ENCODE measurements around the gene ABHD17A.
A peak's percentile ranks its signal among the peaks of the same experiment; 100 is the strongest.
"Not testable (repeated sequence)": the region's sequence is repeated elsewhere in the genome, so short reads cannot be mapped to it uniquely, and the experiment has no call there.

ABHD17A gene

DNA sequence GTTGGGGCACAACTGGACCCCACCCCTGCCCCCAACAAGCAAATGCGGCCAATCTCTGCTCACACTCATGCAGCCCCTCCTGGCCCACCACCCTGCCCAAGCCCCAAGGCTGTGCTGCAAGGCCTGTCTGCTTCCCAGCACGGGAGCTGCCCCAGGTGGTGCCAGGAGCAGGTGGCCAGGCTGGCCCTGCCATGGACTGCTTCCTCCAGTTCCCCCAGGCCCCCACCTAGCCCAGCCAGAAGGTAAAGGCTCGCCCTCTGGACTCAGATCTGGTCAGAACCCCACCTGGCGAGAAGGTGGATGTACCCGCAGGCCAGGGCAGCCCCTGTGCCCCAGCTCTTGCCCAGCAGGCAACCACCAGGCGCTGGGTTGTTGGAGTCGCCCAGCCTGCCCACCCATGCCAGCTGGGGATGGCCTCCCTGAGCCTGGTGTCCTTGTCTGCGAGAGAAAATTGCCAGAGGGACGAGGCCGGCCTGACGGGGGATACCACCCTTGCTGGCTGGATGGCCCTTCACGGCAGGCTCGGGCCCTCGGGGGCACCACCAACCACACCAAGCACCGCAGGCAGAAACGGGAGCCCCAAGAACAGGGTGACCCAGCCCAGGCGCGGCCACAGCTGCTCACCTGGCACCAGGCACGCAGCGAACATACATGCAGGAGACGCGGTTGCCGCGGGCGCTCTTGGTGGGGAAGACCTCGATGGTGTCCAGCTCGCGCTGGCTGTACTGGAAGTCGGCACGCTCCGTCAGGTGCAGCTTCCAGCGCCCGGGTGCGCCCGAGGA lies 4.5 kb downstream of the ABHD17A start:
- DNase-seq = no peak

DNA sequence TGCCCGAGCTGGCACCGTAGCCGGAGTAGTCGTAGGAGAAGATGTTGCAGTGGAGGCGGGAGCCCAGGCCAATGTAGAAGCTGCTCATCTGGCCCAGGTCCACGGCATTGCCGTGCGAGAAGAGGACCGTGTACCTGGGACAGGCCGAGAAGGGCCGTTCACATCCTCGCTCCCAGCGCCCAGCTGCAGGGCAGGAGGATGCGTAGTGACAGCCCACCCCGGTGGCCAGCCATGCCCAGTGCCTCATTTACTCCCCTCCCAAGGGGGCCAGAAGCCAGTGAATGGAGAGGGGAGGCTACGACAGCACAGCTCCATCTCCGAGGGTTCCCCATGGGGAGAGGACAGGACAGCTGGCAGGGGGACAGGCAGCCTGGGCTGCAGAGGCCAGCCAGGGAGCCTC lies 5.3 kb downstream of the ABHD17A start:
- DNase-seq = not testable (repeated sequence)

DNA sequence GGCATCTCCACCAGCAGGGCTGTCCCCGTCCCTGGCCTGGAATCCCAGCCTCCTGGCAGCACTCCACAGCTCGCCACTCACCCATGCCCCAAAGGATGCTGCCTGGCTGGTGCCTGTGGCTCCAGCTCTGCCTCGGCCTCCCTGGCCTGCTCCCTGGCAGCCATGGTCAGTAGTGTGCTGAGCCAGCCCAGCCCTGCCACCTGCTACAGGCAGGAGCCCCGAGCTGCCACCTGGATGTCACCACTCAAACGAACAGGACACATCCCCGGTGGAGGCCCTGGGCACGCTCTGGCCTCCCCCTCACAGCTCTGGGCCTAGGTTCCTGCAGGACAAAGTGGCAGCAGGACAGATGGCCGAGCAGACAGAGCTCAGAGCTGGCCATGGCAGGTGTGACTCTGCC lies 6.7 kb downstream of the ABHD17A start:
- not testable (repeated sequence) for DNase-seq

DNA sequence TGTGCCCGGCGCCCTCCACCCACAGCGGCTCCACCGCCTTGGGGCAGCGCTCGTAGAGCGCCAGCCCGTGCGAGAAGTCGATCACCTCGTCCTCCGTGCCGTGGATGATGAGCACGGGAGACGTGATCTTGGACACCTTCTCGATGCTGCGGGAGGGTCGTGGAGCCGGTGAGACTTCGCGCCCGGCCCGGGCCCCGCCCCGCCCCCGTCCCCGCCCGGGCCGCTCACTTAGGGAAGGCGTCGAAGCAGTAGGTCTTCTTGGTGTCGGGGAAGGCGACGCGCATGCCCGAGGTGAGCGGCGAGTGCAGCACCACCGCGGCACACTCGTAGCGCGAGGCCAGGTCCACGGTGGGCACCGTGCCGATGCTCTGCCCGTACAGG lies 8.0 kb downstream of the ABHD17A start:
- not testable (repeated sequence) for DNase-seq

DNA sequence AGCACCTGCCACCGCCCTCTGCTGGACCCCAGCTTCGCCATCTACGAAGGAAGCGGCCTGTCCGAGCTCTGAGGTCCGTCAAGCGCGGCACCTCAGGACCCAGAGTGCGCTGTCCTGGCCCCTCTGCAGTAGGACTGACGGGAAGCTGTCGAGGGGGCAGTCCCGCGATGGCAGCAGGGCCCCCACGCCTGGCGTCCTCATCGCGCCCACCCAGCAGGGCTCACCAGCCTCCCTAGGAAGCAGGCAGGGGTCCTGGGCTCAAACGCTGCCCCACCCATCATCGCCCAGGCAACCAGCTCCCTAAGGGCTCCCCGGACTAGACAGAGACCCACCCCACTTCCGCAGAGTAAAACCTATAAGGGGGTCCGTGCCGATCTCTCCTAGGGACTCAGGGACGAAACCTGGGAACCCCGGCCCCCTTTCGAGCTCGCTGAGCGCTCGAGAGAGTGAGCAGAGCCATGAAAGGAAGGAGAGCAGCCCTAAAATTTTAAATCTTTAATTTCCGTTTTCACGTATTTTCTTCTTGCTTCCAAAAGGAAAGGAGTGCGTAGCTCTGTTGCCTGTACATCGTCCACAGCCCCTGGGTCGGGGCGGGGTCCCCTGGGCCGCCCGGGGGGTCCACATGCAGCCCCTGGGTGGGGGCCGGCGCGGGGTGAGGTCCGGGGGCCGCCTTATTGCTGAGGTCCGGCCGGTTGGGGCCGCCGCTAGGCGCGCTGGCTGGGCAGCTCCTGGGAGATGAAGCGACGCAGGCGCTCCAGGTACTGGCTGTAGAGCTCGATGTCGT lies 8.6 kb downstream of the ABHD17A start:
- DNase-seq = not testable (repeated sequence)

DNA sequence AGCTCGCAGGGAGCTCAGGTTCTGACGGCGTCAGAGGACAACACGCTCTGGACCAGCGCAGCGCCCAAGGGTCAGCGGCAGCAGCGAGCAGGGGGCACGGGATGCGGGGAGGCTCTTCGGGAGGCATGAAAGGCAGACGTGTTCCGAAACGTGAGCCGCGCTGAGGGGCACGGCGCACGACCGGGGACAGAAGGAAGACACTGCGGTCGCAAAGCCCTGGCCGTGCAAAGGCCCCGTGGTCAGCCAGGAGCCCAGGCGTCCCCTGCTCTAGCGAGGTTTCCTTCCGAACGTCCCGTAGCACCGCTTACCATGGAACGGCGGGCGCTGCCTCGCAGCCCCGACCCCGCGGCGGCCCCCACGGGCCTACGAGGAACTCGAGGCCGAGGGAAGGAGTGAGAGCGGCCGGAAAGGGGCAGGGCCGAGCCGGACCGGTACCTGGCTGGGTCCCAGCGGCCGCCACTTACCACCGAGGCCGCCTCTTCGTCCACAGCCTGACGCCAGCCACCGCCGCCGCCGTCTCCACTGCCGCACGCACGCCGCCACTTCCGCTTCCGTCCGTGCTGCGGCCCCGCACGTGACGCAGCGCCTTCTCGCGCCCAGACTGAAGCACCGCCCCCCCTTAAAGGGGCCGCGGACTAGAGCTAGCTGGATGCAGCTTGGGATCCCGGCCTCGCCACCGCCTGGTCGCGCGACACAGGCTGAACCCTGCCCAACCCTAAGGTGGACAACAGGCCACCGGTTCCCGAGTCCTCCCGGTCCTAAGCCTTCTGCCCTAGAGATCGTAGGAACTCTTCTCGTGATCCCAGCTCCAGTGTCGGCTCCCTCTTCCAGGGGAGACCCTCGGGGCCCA lies 9.4 kb downstream of the ABHD17A start:
- DNase-seq = peak; percentile 93

DNA sequence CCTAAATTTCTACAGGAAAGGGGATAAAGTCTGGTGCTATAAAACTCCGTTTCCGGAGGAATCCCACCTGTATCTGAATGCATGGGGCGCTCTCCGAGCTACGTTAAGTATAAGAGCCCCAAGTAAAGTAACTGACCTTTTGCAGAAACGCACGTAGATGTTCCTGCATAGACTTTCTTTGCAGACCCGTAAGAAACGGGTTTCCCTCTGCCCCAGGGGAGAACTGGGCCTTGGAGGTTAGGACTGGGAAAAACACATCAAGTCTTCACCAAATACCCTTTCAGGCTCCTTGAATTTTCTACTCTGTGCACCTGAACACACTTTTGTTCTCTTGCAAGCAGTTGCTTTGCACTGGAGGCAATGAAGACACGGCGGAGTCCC lies 10.0 kb downstream of the ABHD17A start:
- DNase-seq = peak; percentile 44

DNA sequence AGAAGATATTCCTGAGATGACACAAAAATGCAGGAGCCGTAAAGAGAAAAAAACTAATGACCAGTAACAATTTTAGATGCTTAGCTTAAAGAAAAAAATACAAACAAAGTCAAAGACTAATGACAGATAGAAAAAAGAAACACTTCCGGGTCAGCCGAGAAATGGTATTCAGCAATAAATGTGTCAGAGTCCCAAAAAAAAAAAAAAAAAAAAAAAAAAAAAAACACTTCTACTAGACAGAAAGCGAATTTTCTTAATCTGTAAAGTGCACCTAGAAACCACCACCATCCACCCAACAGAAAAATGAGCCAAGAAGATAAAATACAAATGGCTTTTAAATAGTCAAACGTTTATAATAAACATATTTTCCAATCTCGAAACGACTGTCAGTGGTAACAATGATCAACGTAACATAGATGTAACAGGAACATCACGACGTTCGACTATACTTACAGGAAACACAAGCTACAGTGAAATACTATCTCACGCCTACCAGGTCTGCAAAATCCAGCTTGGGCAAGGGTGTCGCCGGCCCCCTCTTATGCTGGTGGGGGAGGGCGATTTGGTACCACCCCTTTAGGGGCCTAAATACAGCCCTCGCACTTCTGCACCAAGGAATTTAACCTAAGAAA lies 10.6 kb downstream of the ABHD17A start:
- DNase-seq = peak; percentile 51

DNA sequence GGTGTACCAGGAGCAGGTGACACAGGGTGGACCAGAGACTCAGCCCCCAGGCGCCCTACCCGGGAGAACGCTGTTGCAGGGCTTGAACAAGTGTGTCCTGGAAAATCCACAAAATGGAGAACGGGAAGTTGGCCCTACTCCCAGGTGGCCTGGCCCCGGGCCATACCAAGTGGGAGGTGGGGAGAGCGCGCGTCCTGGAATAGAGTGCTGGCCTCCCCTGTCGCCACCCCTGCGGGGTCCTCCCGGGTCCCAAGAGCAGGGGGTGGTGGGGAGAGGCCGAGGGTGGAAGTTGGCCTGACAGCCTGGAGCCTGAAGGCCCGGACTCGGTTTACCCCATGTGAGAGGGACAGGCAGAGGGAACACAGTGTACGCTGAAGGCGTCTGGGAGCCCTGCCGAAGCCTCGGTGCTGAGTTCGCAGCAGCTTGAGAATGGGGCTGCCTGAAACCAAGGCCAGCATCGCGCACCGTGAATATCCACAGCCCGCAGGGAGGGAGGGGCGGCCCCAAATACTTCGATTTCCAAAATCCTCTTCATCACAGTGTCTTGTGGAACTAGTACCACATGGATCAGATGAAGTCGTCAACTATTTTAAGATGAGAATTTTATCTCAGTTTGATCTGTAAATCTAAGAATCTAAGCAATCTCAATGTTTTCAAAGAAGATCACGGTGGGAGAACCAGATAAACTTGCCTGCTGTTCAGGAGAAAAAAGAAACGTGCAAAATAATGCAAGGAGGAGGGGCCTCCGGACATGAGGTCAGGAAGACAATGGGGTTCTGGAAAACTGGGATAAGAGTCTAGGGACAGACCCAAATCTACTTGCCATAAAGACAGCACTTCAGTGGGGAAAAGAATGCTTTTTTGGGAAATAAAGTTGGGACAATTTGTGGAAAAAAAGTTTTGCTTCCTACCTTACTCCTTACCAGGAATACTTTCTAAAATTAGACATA lies 11.5 kb downstream of the ABHD17A start:
- peak; percentile 25 for DNase-seq

DNA sequence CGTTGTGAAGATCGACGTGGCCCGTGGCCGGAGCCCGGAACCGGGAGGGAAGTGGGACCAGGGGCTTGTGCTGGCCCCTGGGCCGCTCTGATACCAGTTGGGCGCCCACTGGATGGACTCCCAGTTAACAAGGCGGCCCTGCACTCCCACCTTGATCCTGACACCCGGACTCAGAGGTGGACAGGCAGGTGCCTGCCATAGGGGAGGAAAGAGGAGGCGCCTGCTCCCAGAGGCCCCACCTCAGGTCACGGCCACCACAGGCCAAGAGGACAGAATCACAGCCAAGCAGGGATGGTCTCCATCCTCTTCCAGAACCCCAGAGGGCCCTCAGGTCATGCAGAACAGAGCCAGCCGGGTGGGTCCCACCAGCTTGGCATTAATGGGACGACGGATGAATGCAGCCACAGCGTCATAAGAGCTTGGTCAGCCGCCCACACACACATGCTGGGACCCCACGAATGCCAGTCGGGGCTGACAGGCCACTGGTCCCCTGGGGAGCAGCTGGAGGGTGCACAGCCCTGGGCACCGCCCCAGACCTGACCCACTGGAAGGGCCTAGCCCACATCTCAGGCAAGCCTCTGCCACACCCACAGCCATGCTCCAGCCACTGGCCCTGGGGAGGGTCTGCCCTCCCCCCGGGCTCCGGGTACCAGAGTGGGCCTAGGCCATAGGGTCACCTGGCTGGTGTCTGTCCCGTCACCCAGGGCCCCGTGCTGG lies 12.3 kb downstream of the ABHD17A start:
- DNase-seq = no peak

DNA sequence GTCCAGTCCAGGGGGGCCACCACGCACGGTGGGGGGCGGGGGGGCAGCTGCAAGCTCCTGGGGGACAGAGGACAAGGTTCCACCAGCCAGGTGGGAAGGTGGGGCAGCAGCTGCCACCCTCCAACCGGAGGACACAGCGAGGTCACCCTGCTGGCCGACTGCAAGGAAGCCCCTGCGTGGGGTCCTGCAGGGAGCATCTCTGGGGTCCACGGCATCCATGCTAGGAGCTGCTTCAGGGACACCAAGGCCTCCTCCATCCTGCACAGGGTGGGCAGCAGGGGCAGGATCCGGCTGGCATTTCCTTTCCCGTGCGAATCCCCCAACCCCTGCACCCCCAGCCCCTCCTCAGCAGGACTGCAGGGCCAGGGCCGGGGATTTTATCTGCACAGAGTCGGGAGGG lies 13.7 kb downstream of the ABHD17A start:
- no peak for DNase-seq

DNA sequence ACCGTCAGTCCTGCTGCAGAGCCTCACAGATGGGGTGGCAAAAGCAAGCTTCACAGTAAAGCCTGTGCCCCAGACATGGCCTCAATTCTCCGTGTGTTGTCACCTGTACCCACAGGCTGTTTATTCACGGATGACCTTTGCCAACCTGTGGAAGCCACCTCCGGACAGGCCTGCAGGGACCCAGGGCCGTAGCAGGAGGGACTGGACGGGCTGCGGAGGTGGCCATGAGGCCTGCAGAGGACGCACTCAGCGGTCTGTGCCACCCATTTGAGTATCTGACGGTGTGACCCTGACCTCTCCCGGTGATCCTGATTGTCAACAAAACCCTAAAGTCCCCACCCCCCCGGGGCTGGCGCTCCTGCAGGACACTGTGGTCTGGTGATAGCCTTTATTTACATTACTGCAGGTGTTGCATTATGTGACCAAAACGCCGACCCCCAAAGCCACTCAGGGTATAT lies 14.1 kb downstream of the ABHD17A start:
- no peak for DNase-seq

DNA sequence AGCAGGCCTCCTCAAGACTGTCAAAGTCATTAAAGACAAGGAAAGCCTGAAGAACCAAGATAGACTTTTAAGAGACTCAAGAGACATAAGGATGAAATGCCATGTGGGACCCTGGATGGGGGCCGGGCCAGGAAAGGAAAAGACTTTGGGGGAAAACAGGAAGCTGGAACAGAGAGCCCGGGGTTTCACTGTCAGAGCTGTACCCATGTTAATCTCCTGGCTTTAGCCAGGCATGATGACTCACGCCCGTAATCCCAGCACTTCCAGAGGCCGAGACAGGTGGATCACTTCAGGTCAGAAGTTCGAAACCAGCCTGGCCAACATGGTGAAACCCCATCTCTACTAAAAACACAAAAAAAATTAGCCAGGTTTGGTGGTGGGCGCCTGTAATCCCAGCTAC lies 16.3 kb downstream of the ABHD17A start:
- DNase-seq = no peak

DNA sequence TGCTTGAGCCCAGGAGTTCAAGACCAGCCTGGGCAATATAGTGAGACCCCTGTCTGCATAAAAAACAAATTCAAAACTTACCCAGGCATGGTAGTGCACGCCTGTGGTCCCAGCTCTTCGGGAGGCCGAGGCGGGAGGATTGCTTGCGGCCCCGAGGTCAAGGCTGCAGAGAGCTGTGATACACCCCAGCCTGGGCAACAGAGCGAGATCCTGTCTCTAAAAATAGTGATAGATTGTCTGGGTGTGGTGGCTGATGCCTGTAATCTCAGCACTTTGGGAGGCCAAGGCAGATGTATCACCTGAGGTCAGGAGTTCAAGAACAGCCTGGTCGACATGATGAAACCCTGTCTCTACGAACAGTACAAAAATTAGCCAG lies 18.0 kb downstream of the ABHD17A start:
- no peak for DNase-seq

DNA sequence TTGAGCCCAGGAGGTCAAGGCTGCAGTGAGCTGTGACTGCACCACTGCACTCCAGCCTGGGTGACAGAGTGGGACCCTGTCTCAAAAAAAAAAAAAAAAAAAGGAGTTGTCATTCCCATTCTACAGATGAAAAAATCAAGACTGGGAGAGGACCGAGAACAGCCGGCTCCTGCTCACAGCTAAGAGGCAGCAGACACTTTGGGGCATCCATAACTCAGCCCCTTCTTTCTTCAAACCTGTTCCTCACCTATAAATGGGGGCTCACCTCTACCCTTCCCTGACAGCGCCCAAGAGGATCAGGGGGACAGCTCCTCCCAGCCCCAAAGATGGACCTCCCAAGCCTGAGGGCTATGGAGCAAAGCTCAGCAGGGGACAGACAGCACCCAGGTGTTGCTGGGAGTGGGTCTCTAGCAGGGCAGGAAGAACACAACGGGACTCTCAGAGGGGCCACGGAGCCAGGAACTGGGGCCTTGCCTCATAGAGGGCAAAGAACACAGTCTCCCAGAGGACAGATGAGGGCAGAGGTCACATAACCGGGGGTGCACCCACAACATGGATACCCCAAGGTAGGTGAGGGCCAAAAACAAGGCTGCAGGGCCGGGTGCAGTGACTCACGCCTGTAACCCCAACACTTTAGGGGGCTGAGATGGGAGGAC lies 18.5 kb downstream of the ABHD17A start:
- no peak for DNase-seq

DNA sequence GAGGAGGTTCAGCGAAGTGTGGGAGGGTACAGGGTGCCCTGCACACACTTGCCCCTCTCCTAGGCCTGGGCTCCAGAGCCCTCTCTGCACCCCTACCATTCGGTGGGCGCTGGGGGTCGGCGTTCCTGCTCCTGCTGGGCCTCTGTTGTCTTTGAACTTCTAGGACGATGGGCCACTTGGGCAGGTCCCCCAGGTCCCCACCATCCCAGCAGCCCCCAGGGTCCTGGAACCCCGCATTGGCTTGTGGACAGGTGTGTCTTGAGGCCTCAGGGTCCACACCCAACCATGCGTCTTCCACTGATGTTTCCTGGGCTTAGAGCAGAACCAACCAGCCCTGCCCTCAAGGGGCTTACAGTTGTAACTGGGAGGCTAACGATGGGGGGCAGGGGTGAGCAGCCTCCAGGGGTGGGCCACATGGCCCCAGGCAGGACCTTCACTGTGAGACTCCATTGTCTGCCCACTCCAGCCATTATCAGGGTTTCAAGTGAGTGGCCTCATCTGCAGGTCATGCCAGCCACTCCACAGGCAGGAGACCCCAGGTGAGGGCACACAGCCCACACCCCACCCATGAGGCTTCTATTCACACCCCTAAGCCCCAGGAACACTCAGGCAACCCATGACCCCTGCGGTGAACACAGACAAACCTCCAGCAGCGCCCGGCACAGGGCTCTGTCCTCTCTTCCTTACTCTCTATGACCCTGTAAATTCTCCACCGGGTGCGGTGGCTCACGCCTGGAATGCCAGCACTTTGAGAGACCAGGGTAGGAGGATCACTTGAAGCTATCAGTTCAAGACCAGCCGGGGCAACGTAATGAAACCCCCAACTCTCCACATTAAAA lies 19.9 kb downstream of the ABHD17A start:
- no peak for DNase-seq

DNA sequence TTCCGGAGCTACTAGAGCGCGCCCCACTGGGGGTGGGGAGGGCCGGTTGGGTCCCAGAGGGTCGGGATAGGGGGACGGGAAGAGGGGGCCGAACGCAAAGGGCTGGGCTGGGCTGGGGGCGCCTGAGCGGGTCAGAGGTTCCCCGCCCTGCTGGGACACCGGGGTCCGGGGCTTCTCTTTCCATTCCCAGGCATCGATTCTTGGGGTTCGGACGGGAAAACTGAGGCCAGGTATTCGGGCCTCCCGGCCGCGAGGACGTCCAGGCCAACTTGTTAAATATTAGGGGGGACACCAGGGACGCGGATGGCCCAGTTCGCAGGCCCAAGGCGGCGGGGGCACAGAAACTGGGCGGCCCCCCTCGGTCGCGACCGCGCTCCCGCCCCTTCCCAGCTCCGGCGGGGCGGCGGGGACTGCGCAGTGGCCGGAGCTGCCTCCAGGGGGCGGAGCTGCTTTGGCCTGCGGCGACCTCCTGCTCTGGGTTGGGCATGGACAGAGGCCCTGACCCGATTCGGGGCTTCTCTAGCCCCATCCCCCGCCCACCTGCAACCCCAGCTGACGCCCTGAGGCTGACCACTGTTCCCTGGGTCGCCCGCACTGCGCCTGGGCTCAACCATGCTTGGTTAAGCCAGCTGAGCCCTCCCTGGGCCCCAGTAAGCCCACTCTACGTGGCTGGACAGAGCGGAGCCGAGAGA lies 20.7 kb downstream of the ABHD17A start:
- DNase-seq = peak; percentile 72

DNA sequence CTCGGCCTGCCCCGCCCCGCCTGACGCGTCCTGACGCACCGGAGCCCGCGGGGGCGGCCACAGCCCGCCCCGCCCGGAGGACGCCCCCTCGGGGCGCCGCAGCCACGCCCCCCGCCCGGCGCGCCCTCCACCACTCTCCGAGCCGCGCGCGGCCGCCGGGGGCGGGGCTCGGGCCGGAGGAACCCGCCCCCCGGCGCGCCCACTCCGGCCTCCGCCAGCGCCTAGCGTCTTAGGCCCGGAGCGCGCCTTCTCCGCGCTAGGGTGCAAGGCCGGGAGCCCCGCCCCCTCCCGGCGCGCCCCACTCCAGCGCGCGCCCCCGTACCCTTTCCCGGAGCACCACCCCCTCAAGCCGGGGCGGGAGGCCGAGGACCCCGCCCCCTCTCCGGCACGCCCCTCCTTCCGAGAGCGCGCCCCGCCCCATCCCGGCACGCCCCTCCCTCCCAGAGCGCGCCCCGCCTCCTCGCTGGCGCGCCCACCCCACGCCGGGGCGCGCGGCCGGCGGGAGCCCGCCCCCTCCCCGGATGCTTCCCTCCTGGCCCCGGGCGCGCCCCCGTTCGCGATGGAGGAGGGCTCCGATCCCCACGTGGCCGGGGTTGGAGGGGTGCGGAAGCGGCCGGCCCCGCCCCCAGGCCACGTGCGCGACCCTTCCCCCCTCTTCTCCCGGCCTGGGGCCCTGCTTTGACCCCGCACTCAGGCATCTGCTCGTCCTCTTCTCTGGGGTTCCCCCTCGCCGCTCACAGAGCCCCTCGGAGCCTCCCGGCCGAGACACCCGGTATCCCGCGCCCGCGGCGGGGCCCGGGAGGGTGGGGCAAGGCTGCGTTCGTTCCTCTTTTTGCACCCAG lies 21.4 kb downstream of the ABHD17A start:
- DNase-seq = peak; percentile 96
